Peyer's patch (tissue), 4 donors: ENCODE results near the gene CRMP1. TPM values are rescaled to one million over a fixed set of nuclear protein-coding genes. Genes with fewer than 3 reads are reported as not detected.

ENCODE experiments used
- DNase-seq, 3 donors: peaks; one replicate each; pipeline ENCODE4 v3.0.0-alpha.2; 2017 to 2019
- H3K27ac ChIP-seq, 4 donors: fragments of 200-600 bp; sonication (generic); one replicate each; pipeline ENCODE4 v1.5.1; 2016 to 2019
- H3K27me3 ChIP-seq, 2 donors: fragments of 200-600 bp; sonication (generic); one replicate each; pipeline ENCODE4 v1.5.1; 2019
- H3K36me3 ChIP-seq, 3 donors: fragments of 200-600 bp; sonication (generic); one replicate each; pipeline ENCODE4 v1.5.1; 2016 to 2019
- H3K4me1 ChIP-seq, 4 donors: fragments of 200-600 bp; sonication (generic); one replicate each; pipeline ENCODE4 v1.5.1; 2016 to 2019
- H3K4me3 ChIP-seq, 4 donors: fragments of 200-600 bp; sonication (generic); 1 replicate in 3 of 4; 2 replicates in 1 of 4; pipeline ENCODE4 v1.5.1; 2016 to 2019; ENCODE audit warnings: mild to moderate bottlenecking in 1 of 4
- H3K9me3 ChIP-seq, 4 donors: fragments of 200-600 bp; sonication (generic); one replicate each; pipeline ENCODE4 v1.5.1; 2016 to 2019; ENCODE audit warnings: mild to moderate bottlenecking in 1 of 4
- CTCF ChIP-seq, 6 experiments: fragments of 450-650 bp in 4 of 6; fragments of 200-600 bp in 2 of 6; sonication (generic) in 1 of 6; IDR thresholded peaks; one replicate each; pipeline ENCODE4 v1.5.1; 2017 to 2019; ENCODE audit warnings: antibody characterized with exemption in 6 of 6, mild to moderate bottlenecking in 3 of 6, moderate library complexity in 1 of 6
- POLR2A ChIP-seq, 2 donors: fragments of 450-650 bp; IDR thresholded peaks; one replicate each; pipeline ENCODE4 v1.5.1; 2017; ENCODE audit warnings: antibody characterized with exemption in 2 of 2, mild to moderate bottlenecking in 2 of 2, moderate library complexity in 2 of 2
- total RNA-seq, 4 donors: library from RNA; depleted of rRNA; stranded (reverse); fragments of >200 nt; gene quantifications; one replicate each; pipeline ENCODE4 v1.1.0, GENCODE V29; 2016

Gene CRMP1
- total RNA-seq, 4 donors from 2014 or later, result 1.5 to 5.8 (median 1.6) TPM; not detected in 1

- no peaks in the 10 kb centered on the region for H3K4me1 ChIP-seq
- H3K36me3 ChIP-seq, result no peaks in the 10 kb centered on the region
- TF ChIP-seq POLR2A (IDR thresholded peaks at IDR 0.05) (no peak), CTCF (IDR thresholded peaks at IDR 0.05) (no peak)
- no peaks in the 10 kb centered on the region for H3K27me3 ChIP-seq
- H3K27ac ChIP-seq, result no peak overlapping the region
- no peak overlapping the region for H3K4me3 ChIP-seq
- no peaks in the 10 kb centered on the region for H3K9me3 ChIP-seq
- DNase-seq, result peak in 1 of 3 donors; percentile 21
These were observed 69.2 kb downstream of the CRMP1 start for GRCh38 chr4:5823542-5824211.

- Histone ChIP-seq H3K4me1 (no peaks in the 10 kb centered on the region), H3K36me3 (no peaks in the 10 kb centered on the region), H3K27me3 (no peaks in the 10 kb centered on the region), H3K4me3 (no peak overlapping the region), H3K9me3 (no peaks in the 10 kb centered on the region), H3K27ac (no peak overlapping the region)
- TF ChIP-seq POLR2A (IDR thresholded peaks at IDR 0.05) (no peak), CTCF (IDR thresholded peaks at IDR 0.05) (no peak)
- peak in 1 of 3 donors; percentile 1 for DNase-seq
These were observed 70.3 kb downstream of the CRMP1 start for GRCh38 chr4:5822619-5823018.

- Histone ChIP-seq H3K27ac (no peak overlapping the region), H3K9me3 (no peaks in the 10 kb centered on the region), H3K4me3 (no peak overlapping the region), H3K27me3 (no peaks in the 10 kb centered on the region), H3K36me3 (no peaks in the 10 kb centered on the region), H3K4me1 (no peaks in the 10 kb centered on the region)
- DNase-seq, result no peak
- TF ChIP-seq CTCF (IDR thresholded peaks at IDR 0.05) (peak in 4 of 6 experiments; percentile 3 to 32 (median 22)), POLR2A (IDR thresholded peaks at IDR 0.05) (no peak)
These were observed 71.1 kb downstream of the CRMP1 start for GRCh38 chr4:5821665-5822358.

GRCh38 chr4:5816851-5817375 is 76.0 kb downstream of the CRMP1 start:
- no peaks in the 10 kb centered on the region for H3K27me3 ChIP-seq
- no peaks in the 10 kb centered on the region for H3K36me3 ChIP-seq

GRCh38 chr4:5816101-5816500 is 76.8 kb downstream of the CRMP1 start:
- H3K27me3 ChIP-seq, result no peaks in the 10 kb centered on the region
- peak in 2 of 3 donors; percentile 15 to 31 for DNase-seq
- no peaks in the 10 kb centered on the region for H3K36me3 ChIP-seq
- H3K27ac ChIP-seq, result no peak overlapping the region
- H3K9me3 ChIP-seq, result no peaks in the 10 kb centered on the region
- H3K4me1 ChIP-seq, result no peaks in the 10 kb centered on the region
- TF ChIP-seq CTCF (IDR thresholded peaks at IDR 0.05), result no peak
- TF ChIP-seq POLR2A (IDR thresholded peaks at IDR 0.05), result no peak
- no peak overlapping the region for H3K4me3 ChIP-seq

More at GRCh38 chr4:5816851-5817375, 76.0 kb downstream of the CRMP1 start:
- peak in 2 of 3 donors; percentile 27 to 33 for DNase-seq
- H3K4me3 ChIP-seq, result no peak overlapping the region
- H3K9me3 ChIP-seq, result no peaks in the 10 kb centered on the region
- no peak overlapping the region for H3K27ac ChIP-seq
- no peaks in the 10 kb centered on the region for H3K4me1 ChIP-seq
- TF ChIP-seq CTCF (IDR thresholded peaks at IDR 0.05), result no peak
- no peak for TF ChIP-seq POLR2A (IDR thresholded peaks at IDR 0.05)
